ENCODE data around the gene PCDHAC2. TPM values are rescaled to one million over a fixed set of nuclear protein-coding genes. Genes with fewer than 3 reads are reported as not detected.

The PCDHAC2 gene
- total RNA-seq, 1 donor from 2014 or later: 1.9 TPM

GRCh38 chr5:140982083-140982716, 15.9 kb downstream of the PCDHAC2 start:
- Histone ChIP-seq H3K27ac (no peak overlapping the region), H3K9me3 (ENCODE audit: low read depth) (no peaks in the 10 kb centered on the region), H3K27me3 (peaks cover 23% of the 10 kb centered on the region), H3K79me2 (ENCODE audit: low read depth) (no peaks in the 10 kb centered on the region), H3K4me2 (no peak overlapping the region), H3F3A (ENCODE audit: low read depth) (peaks cover 29% of the 10 kb centered on the region), H3K4me1 (peaks cover 15% of the 10 kb centered on the region), H3K4me3 (no peak overlapping the region), H3K36me3 (no peaks in the 10 kb centered on the region), H2AFZ (replicated peaks) (no peak overlapping the region), H3K9ac (no peak overlapping the region), H4K20me1 (ENCODE audit: low read depth) (peaks cover 23% of the 10 kb centered on the region)
- Mint-ChIP-seq H3K27me3 (ENCODE audit: insufficient read depth, low read depth) (no peaks in the 10 kb centered on the region), H3K4me1 (peaks cover 19% of the 10 kb centered on the region), H3K9me3 (no peaks in the 10 kb centered on the region), H3K36me3 (peaks cover 2% of the 10 kb centered on the region), H3K4me3 (no peak overlapping the region), H3K27ac (no peak overlapping the region)
- DNase-seq (ENCODE audit: low spot score): no peak
- TF ChIP-seq EZH2phosphoT487 (IDR thresholded peaks at IDR 0.05) (no peak), EZH2 (IDR thresholded peaks at IDR 0.05) (no peak)

GRCh38 chr5:140986117-140986521, 19.8 kb downstream of the PCDHAC2 start:
- peaks cover 3% of the 10 kb centered on the region for H3K27me3 Mint-ChIP-seq (ENCODE audit: insufficient read depth, low read depth)
- Histone ChIP-seq H3K27ac (peak overlapping the region; percentile 96), H3K4me2 (peak overlapping the region; percentile 56), H3K27me3 (peaks cover 23% of the 10 kb centered on the region), H3K9me3 (ENCODE audit: low read depth) (no peaks in the 10 kb centered on the region), H3K79me2 (ENCODE audit: low read depth) (no peaks in the 10 kb centered on the region), H3K36me3 (no peaks in the 10 kb centered on the region), H3K4me1 (peaks cover 46% of the 10 kb centered on the region), H3F3A (ENCODE audit: low read depth) (peaks cover 44% of the 10 kb centered on the region), H2AFZ (replicated peaks) (no peak overlapping the region), H4K20me1 (ENCODE audit: low read depth) (peaks cover 40% of the 10 kb centered on the region), H3K9ac (no peak overlapping the region), H3K4me3 (no peak overlapping the region)
- H3K4me1 Mint-ChIP-seq: peaks cover 49% of the 10 kb centered on the region
- no peak for TF ChIP-seq EZH2 (IDR thresholded peaks at IDR 0.05)
- peak; percentile 96 for TF ChIP-seq EZH2phosphoT487 (IDR thresholded peaks at IDR 0.05)
- TF ChIP-seq CTCF (IDR thresholded peaks at IDR 0.05): no peak
- H3K9me3 Mint-ChIP-seq: no peaks in the 10 kb centered on the region
- peak; percentile 94 for DNase-seq (ENCODE audit: low spot score)
- H3K27ac Mint-ChIP-seq: peak overlapping the region; percentile 67
- peak overlapping the region; percentile 42 for H3K4me3 Mint-ChIP-seq
- peaks cover 2% of the 10 kb centered on the region for H3K36me3 Mint-ChIP-seq

GRCh38 chr5:140988100-140988499, 21.8 kb downstream of the PCDHAC2 start:
- DNase-seq (ENCODE audit: low spot score): no peak
- Histone ChIP-seq H3K4me2 (no peak overlapping the region), H3F3A (ENCODE audit: low read depth) (peaks cover 44% of the 10 kb centered on the region), H2AFZ (replicated peaks) (no peak overlapping the region), H3K4me3 (no peak overlapping the region), H3K9me3 (ENCODE audit: low read depth) (no peaks in the 10 kb centered on the region), H3K27me3 (peaks cover 17% of the 10 kb centered on the region), H3K79me2 (ENCODE audit: low read depth) (no peaks in the 10 kb centered on the region), H3K9ac (no peak overlapping the region), H4K20me1 (ENCODE audit: low read depth) (peaks cover 40% of the 10 kb centered on the region), H3K36me3 (no peaks in the 10 kb centered on the region), H3K27ac (no peak overlapping the region), H3K4me1 (peaks cover 49% of the 10 kb centered on the region)
- peaks cover 2% of the 10 kb centered on the region for H3K36me3 Mint-ChIP-seq
- peaks cover 53% of the 10 kb centered on the region for H3K4me1 Mint-ChIP-seq
- no peak overlapping the region for H3K27ac Mint-ChIP-seq
- H3K4me3 Mint-ChIP-seq: no peak overlapping the region
- peaks cover 3% of the 10 kb centered on the region for H3K27me3 Mint-ChIP-seq (ENCODE audit: insufficient read depth, low read depth)
- H3K9me3 Mint-ChIP-seq: no peaks in the 10 kb centered on the region
- TF ChIP-seq CTCF (IDR thresholded peaks at IDR 0.05) (no peak), EZH2phosphoT487 (IDR thresholded peaks at IDR 0.05) (no peak), EZH2 (IDR thresholded peaks at IDR 0.05) (no peak)

- H3K4me2 ChIP-seq: peak overlapping the region; percentile 25
- H3K36me3 Mint-ChIP-seq: peaks cover 2% of the 10 kb centered on the region
- peaks cover 3% of the 10 kb centered on the region for H3K27me3 Mint-ChIP-seq (ENCODE audit: insufficient read depth, low read depth)
- no peak overlapping the region for H3K27ac ChIP-seq
- no peak overlapping the region for H3K9ac ChIP-seq
- no peaks in the 10 kb centered on the region for H3K9me3 Mint-ChIP-seq
- peaks cover 44% of the 10 kb centered on the region for H3F3A ChIP-seq (ENCODE audit: low read depth)
- no peak overlapping the region for H3K27ac Mint-ChIP-seq
- peaks cover 53% of the 10 kb centered on the region for H3K4me1 Mint-ChIP-seq
- TF ChIP-seq EZH2 (IDR thresholded peaks at IDR 0.05) (no peak), EZH2phosphoT487 (IDR thresholded peaks at IDR 0.05) (no peak), CTCF (IDR thresholded peaks at IDR 0.05) (no peak)
- peaks cover 12% of the 10 kb centered on the region for H3K27me3 ChIP-seq
- no peak overlapping the region for H3K4me3 Mint-ChIP-seq
- H3K4me1 ChIP-seq: peaks cover 50% of the 10 kb centered on the region
- no peak overlapping the region for H3K4me3 ChIP-seq
- DNase-seq (ENCODE audit: low spot score): no peak
- peaks cover 40% of the 10 kb centered on the region for H4K20me1 ChIP-seq (ENCODE audit: low read depth)
- H2AFZ ChIP-seq (replicated peaks): no peak overlapping the region
- H3K36me3 ChIP-seq: no peaks in the 10 kb centered on the region
- no peaks in the 10 kb centered on the region for H3K79me2 ChIP-seq (ENCODE audit: low read depth)
- H3K9me3 ChIP-seq (ENCODE audit: low read depth): no peaks in the 10 kb centered on the region
Observed at GRCh38 chr5:140988608-140989007, 22.3 kb downstream of the PCDHAC2 start.

Measured in neural progenitor cell (in vitro differentiated cells).